ENCODE results near the gene EMD. TPM values are rescaled to one million over a fixed set of nuclear protein-coding genes. Genes with fewer than 3 reads are reported as not detected.

EMD gene
- polyA plus RNA-seq, 3 donors: 68.3 to 87.4 (median 81.2) TPM

- no peak for DNase-seq
Measured at GRCh38 chrX:154411981-154412340, 32.9 kb downstream of the EMD start.

- DNase-seq: no peak
Measured at GRCh38 chrX:154412468-154412867, 33.4 kb downstream of the EMD start.

GRCh38 chrX:154413142-154413541 lies 34.0 kb downstream of the EMD start:
- no peak for DNase-seq

GRCh38 chrX:154417157-154417556 lies 38.1 kb downstream of the EMD start:
- no peak for DNase-seq

- no peak for DNase-seq
Measured at GRCh38 chrX:154419189-154419588, 40.1 kb downstream of the EMD start.

- no peak for DNase-seq
Measured at GRCh38 chrX:154419688-154420401, 40.8 kb downstream of the EMD start.

- no peak for DNase-seq
Measured at GRCh38 chrX:154420402-154420756, 41.3 kb downstream of the EMD start.

- DNase-seq: no peak
Measured at GRCh38 chrX:154426916-154427770, 48.0 kb downstream of the EMD start.

- peak; percentile 89 for DNase-seq
Measured at GRCh38 chrX:154428176-154429171, 49.4 kb downstream of the EMD start, which contains the start of gene ATP6AP1. Gene ATP6AP1 (plus strand): TSS chrX:154428677. CDS start chrX:154428693, 16 bp downstream.

GRCh38 chrX:154429711-154430110 lies 50.6 kb downstream of the EMD start:
- DNase-seq: no peak

- no peak for DNase-seq
Measured at GRCh38 chrX:154430479-154430878, 51.4 kb downstream of the EMD start.

- DNase-seq: no peak
Measured at GRCh38 chrX:154430916-154431315, 51.8 kb downstream of the EMD start.

Other genes with a start within 250 kb of the EMD start
- gene OPN1LW, start 235.1 kb upstream of the EMD start, polyA plus RNA-seq (ENCODE audit: insufficient read length in 3 of 3): not detected
- not detected for gene OPN1MW, start 196.7 kb upstream of the EMD start, polyA plus RNA-seq (ENCODE audit: insufficient read length in 3 of 3)
- not detected for gene OPN1MW2, start 159.5 kb upstream of the EMD start, polyA plus RNA-seq (ENCODE audit: insufficient read length in 3 of 3)
- not detected for gene OPN1MW3, start 121.7 kb upstream of the EMD start, polyA plus RNA-seq (ENCODE audit: insufficient read length in 3 of 3)
- not detected for gene TEX28, start 84.2 kb upstream of the EMD start, polyA plus RNA-seq (ENCODE audit: insufficient read length in 3 of 3)
- gene TKTL1, start 83.5 kb upstream of the EMD start, polyA plus RNA-seq (ENCODE audit: insufficient read length in 3 of 3): under 1 TPM; 0.24 to 0.54 (median 0.52) TPM
- 100 to 1,000 TPM; 416 to 612 (median 573) TPM for gene FLNA, start 4.7 kb upstream of the EMD start, polyA plus RNA-seq (ENCODE audit: insufficient read length in 3 of 3)
- 1,000 to 10,000 TPM; 2,952 to 3,594 (median 3,543) TPM for gene RPL10, start 19.1 kb downstream of the EMD start, polyA plus RNA-seq (ENCODE audit: insufficient read length in 3 of 3)
- 10 to 100 TPM; 14.7 to 16.4 (median 16.0) TPM for gene DNASE1L1, start 30.0 kb downstream of the EMD start, polyA plus RNA-seq (ENCODE audit: insufficient read length in 3 of 3)
- 10 to 100 TPM; 32.3 to 46.4 (median 39.5) TPM for gene TAFAZZIN, start 32.2 kb downstream of the EMD start, polyA plus RNA-seq (ENCODE audit: insufficient read length in 3 of 3)
- gene ATP6AP1, start 49.4 kb downstream of the EMD start, polyA plus RNA-seq (ENCODE audit: insufficient read length in 3 of 3): 100 to 1,000 TPM; 144 to 170 (median 166) TPM
- 100 to 1,000 TPM; 127 to 145 (median 135) TPM for gene GDI1, start 57.9 kb downstream of the EMD start, polyA plus RNA-seq (ENCODE audit: insufficient read length in 3 of 3)
- 10 to 100 TPM; 52.6 to 65.9 (median 54.6) TPM for gene FAM50A, start 64.8 kb downstream of the EMD start, polyA plus RNA-seq (ENCODE audit: insufficient read length in 3 of 3)
- 10 to 100 TPM; 49.7 to 65.3 (median 53.2) TPM for gene PLXNA3, start 79.0 kb downstream of the EMD start, polyA plus RNA-seq (ENCODE audit: insufficient read length in 3 of 3)
- 10 to 100 TPM; 13.1 to 19.1 (median 16.1) TPM for gene LAGE3, start 100.0 kb downstream of the EMD start, polyA plus RNA-seq (ENCODE audit: insufficient read length in 3 of 3)
- gene UBL4A, start 107.3 kb downstream of the EMD start, polyA plus RNA-seq (ENCODE audit: insufficient read length in 3 of 3): 10 to 100 TPM; 25.6 to 33.6 (median 32.1) TPM
- gene SLC10A3, start 111.3 kb downstream of the EMD start, polyA plus RNA-seq (ENCODE audit: insufficient read length in 3 of 3): 10 to 100 TPM; 20.0 to 24.1 (median 20.9) TPM
- gene FAM3A, start 136.9 kb downstream of the EMD start, polyA plus RNA-seq (ENCODE audit: insufficient read length in 3 of 3): 10 to 100 TPM; 36.2 to 44.6 (median 39.4) TPM
- 10 to 100 TPM; 39.2 to 49.3 (median 45.6) TPM for gene G6PD, start 167.6 kb downstream of the EMD start, polyA plus RNA-seq (ENCODE audit: insufficient read length in 3 of 3)
- gene IKBKG, start 168.3 kb downstream of the EMD start, polyA plus RNA-seq (ENCODE audit: insufficient read length in 3 of 3): 10 to 100 TPM; 16.6 to 19.3 (median 19.3) TPM
- gene CTAG1A, start 205.8 kb downstream of the EMD start, polyA plus RNA-seq (ENCODE audit: insufficient read length in 3 of 3): not detected
- not detected for gene CTAG1B, start 240.0 kb downstream of the EMD start, polyA plus RNA-seq (ENCODE audit: insufficient read length in 3 of 3)